Measurements from ENCODE around the gene FBXL16. TPM values are rescaled to one million over a fixed set of nuclear protein-coding genes. Genes with fewer than 3 reads are reported as not detected.

FBXL16 gene
- polyA plus RNA-seq, 1 of the 3 experiments (the other 2 are of a cell fraction): 19.8 TPM

DNA sequence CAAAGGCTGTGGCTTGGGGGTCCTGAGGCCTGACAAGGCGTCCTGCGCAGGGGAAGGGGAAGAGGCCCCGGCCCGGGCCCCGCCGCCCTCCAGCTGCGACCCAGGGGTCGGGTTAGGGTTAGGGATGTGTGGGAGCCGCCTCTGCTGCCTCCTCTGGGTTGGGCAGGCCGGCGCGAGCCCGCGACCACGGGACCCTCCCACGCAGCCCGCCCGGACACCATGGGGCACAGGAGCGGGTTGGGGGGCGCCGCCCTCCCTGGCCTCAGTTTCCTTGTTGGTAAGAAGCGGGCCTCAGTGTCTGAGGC, 34.8 kb upstream of the FBXL16 start (continued):
- no peak for TF ChIP-seq CTCF (IDR thresholded peaks at IDR 0.05)
- TF ChIP-seq, protein P1, sequence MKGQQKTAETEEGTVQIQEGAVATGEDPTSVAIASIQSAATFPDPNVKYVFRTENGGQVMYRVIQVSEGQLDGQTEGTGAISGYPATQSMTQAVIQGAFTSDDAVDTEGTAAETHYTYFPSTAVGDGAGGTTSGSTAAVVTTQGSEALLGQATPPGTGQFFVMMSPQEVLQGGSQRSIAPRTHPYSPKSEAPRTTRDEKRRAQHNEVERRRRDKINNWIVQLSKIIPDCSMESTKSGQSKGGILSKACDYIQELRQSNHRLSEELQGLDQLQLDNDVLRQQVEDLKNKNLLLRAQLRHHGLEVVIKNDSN (IDR thresholded peaks at IDR 0.05; ENCODE audit: borderline replicate concordance, low read depth): no peak
- no peak for TF ChIP-seq ZBTB33 (IDR thresholded peaks at IDR 0.05; ENCODE audit: borderline replicate concordance, low read depth)
- TF ChIP-seq TEAD4 (IDR thresholded peaks at IDR 0.05; ENCODE audit: borderline replicate concordance, insufficient read depth): no peak
- no peak for TF ChIP-seq FOXJ3 (CRISPR knock-in tag; IDR thresholded peaks at IDR 0.05)
- no peak for TF ChIP-seq RAD21 (IDR thresholded peaks at IDR 0.05; ENCODE audit: low read length)

GRCh38 chr16:739560-740458, 34.2 kb upstream of the FBXL16 start:
- no peaks in the 10 kb centered on the region for H3K9me2 ChIP-seq
- TF ChIP-seq NRF1 (IDR thresholded peaks at IDR 0.05; ENCODE audit: low read depth, low read length) (no peak), SIN3A (IDR thresholded peaks at IDR 0.05; ENCODE audit: borderline replicate concordance, low read depth, low read length) (no peak), NFIC (IDR thresholded peaks at IDR 0.05; ENCODE audit: borderline replicate concordance) (no peak)
- CTCF ChIA-PET: interaction anchor here (0.6 to 4.5 kb wide), 20 partner anchors 8 to 316 kb away, joined by 3 to 41 read pairs (median 8); partner anchors contain the start of genes ANTKMT, CCDC78 and METRN
- H3K4me1 ChIP-seq (ENCODE audit: control insufficient read depth in 1 of 2, insufficient read depth in 2 of 2, low read depth in 1 of 2, low read length in 1 of 2): peaks cover 0 to 10% of the 10 kb centered on the region in 2 experiments; a peak in 1 of 4 replicates
- peaks cover 0 to 22% of the 10 kb centered on the region in 2 experiments for H3K36me3 ChIP-seq (replicated peaks in 1 of 2; ENCODE audit: control insufficient read depth in 1 of 2, insufficient read depth in 2 of 2, low read length in 1 of 2)
- no peaks in the 10 kb centered on the region for H3K9me3 ChIP-seq
- WGBS (ENCODE audit: low lambda C conversion rate): 66% methylated on average over 21 of the region's 38 CpGs
- H4K20me1 ChIP-seq (ENCODE audit: insufficient read depth): no peaks in the 10 kb centered on the region
- H3K9ac ChIP-seq: peak overlapping the region; percentile 78
- no peaks in the 10 kb centered on the region for H3K27me3 ChIP-seq (ENCODE audit: insufficient read depth)
- peak overlapping the region; percentile 98 for H3K4me2 ChIP-seq
- H3K79me2 ChIP-seq (ENCODE audit: insufficient read depth): peaks cover 14% of the 10 kb centered on the region
- POLR2A ChIA-PET: interaction anchor here (1.0 kb wide), 1 partner anchor 19 kb away, joined by 7 read pairs; no protein-coding TSS in a partner anchor
- peak overlapping the region; percentile 85 to 87 for H3K4me3 ChIP-seq (ENCODE audit: low read depth in 2 of 2, low read length in 1 of 2)
- H3K27ac ChIP-seq (ENCODE audit: low read depth in 2 of 2, low read length in 1 of 2): no peak overlapping the region
- no peaks in the 10 kb centered on the region for H3F3A ChIP-seq (replicated peaks; ENCODE audit: insufficient read depth)
- no peak for DNase-seq
- no peak overlapping the region for H2AFZ ChIP-seq (ENCODE audit: low read depth)
